Hindlimb muscle (tissue), 1 donor: ENCODE measurements around the gene PBX3. TPM values are rescaled to one million over a fixed set of nuclear protein-coding genes. Genes with fewer than 3 reads are reported as not detected.

Experiments used
- DNase-seq: peaks from one replicate; pipeline ENCODE4 v3.0.0-alpha.2; 2013
- polyA plus RNA-seq: library from polyadenylated mRNA; unstranded; fragments of 120-200 nt; gene quantifications from one replicate; pipeline ENCODE4 v1.2.1, GENCODE V29; 2013; ENCODE audit not compliant: insufficient read length

Gene PBX3
- polyA plus RNA-seq, 1 donor = 10.2 TPM

DNA sequence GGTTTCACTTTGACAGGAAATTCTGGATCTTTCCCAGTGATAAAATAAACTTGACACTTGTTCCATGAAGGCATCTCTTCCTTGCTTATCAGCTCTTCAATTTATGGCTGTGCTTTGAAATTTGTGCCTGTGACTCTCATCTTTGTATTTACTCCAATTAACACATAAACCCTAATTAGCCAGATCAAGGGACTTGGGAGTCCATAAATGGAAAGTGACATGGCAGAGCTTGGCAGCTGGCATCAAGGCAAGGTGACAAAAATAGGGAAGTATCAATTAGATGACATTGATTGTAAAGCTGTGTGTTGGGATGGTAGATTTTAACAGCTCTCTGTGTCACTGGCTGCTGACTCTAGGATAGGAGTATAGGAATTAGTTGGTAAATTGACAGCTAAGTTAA lies 133.9 kb downstream of the PBX3 start:
- DNase-seq = no peak

DNA sequence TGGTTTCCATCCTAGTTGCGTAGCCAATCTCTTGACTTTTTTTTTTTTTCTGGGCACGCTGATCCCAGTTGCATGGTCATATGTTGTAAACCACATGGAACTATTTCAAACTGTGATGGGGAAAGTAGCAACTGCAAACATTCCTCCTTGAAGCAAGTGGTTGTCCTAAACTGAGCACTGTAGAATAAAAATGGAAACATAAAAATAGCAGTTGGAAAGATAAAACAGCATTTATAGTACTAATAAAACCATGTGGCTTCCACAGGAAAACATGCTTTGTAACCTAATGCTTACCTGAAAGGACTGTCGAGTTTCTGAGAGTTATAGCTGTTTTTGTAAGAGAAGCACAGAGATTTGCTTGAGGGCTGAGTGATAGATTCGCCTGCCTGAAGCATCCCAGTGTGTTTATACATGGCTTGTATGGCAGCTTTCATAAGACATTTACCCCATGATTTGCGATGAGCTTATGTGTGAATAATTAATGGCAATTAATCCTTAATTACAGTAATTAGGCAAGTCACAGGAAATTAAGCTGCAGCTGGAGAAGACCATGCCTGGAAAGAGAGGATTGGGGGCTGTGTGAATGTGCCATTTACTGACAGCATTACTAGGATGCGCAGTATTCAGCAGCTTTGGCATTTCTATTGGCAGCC lies 136.5 kb downstream of the PBX3 start:
- DNase-seq = no peak

DNA sequence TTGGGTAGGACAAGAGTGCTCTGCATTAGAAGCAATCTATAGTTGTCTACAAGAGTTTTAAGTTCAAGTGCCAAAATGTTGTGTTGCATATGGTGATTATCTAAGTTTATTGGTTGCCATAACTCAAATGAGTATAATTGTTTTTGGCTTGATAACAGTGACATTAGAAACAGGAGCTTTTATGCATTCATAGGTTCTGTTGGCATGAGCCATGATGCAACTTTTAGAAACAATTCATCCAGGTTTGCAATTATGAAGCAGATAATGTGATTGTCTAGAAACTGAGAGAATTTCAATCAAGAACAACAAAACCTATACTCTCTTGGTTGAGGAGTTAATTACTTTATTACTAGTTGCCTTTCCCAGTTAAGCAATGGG lies 137.0 kb downstream of the PBX3 start:
- DNase-seq = no peak

DNA sequence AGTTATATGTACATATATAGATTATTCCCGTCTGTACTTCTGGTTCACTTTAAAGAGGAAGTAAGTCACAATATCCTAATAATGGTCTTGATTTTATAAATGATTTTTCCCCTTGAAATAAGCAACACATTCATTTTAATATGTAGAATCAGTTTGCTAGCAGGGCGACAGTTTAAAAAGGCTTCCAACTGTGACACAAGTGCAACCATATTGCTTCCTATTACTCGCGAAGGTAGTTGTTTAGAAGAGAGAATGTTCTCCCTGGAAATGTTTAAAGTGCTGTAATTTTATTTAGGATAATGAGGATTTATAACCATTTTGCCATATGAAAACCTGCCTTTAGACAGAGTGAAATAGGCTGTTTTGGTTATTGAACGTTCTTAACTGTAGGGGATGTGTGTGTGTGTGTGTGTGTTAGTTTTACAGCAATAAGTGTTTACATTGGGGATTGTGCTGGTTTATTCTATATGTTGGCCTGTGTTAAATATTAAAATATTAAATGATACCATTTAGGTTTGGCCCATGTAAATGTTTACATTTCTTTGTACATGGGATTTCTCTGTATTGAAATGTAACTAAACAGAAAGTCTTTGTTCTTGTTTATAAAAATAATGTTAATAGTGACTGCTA lies 138.3 kb downstream of the PBX3 start:
- DNase-seq = no peak

DNA sequence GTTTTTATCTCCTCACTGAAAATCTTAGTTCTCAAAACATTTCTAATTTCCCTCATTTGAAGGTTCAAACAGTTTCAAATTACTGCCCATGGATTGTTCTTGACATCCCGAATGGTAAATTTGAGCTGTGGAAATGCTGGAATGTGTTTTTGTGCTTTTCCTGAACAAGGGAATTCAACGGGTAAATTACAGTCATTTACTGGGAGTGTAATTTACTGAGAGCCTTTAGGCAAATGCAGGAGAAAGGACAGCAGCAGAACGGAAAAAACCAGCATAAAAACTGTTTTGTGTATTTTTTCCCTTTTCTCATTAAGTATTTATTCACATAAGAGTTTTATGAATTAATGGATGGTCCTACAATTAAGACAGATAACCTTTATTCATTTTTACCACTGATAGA lies 139.2 kb downstream of the PBX3 start:
- DNase-seq = no peak

DNA sequence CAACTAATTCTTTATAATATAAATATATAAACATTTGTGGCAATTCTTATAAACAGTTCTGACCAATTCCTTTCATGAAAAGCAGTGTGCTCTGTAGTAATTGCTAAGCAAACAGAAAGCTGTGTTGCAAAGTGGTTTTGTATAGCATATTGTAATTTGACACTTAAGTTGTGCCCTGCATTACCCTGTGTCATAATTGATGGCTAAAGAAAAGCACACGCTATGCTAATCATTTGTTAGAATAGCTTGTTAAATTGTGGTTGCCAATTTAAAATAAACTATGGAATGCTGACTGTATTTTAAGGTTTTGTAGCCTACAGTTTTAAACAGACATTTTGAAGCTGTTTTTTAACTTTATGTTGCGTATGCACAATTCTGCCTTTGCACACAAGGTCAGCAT lies 140.0 kb downstream of the PBX3 start:
- no peak for DNase-seq

DNA sequence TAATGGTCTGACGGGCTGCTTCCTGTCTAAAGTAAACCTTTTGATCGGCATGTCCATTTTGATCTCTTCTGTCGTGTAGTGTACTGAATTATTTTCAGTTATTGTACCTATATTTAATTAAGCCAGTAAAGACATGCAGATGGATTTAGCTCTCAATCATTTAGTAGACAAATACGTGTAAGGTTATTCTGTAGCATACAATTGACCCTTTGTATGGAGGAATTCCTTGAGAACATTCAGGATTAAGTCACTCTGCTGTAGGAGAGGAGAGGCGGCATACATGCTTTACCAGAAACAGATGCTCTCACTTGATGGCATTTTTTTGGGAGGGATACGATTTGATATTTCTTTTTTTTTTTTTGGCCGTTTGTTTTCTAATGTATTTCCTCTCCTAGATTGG lies 141.0 kb downstream of the PBX3 start:
- no peak for DNase-seq

DNA sequence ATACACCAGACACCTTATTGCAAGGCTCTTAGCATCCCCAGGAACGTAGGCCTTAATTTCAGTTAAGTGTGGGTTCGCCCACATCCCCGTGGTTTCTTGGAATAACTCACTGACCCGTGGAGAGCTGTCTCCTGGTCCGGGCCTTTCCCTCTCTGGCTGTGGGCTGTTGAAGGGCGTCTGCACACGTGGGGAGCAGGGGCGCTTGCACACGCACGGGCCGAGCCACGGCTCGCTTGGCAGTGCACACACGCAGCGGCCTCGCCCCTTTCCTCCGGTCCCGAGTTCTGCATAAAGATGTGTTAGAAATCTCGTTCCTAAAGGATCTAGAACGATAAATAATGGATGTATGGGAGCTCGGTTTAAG lies 141.9 kb downstream of the PBX3 start:
- DNase-seq = no peak

DNA sequence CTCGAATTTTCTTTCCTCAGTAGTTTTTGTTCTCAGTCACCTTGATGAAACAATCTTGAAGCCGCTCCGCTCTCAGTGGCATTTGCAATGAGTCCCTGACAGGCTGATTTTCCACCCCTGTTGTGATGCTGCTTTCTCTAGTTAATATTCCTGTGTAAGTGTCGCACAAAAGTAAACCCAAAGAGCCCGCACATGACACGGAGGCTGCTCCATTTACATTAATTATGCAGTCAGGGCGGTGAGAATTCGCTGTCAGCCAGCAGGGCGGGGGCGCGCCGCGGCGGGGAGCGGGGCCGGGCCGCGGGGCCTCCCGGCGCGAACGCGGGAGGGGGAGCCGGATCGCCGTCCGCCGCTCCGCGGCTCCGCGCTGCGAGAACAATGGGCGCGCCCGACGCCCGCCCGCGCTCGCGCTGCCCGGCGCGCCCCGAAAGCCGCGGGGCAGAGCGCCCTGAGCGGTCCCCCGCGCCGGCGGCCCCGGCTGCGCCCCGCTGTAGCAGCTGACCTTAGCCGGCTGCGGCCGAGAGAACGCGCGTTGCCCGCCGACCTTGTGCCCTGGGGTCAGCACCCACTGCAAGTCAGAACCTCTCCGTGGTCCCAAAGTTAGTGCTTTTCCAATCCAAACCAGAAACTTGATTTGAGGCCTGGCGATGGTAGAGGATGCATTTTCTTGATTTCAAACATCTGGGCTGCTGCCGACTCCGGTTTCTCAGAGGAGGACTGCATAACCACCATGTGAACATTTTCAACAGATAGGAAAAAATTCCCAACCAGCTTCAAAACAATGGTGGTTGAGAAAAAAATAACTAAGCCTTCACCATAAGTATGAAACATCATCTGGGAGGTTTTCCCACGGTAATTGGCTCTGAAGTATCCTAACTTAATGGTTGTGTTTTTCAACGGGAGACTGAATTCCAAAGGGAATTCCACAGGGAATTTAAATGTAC lies 142.6 kb downstream of the PBX3 start:
- no peak for DNase-seq

DNA sequence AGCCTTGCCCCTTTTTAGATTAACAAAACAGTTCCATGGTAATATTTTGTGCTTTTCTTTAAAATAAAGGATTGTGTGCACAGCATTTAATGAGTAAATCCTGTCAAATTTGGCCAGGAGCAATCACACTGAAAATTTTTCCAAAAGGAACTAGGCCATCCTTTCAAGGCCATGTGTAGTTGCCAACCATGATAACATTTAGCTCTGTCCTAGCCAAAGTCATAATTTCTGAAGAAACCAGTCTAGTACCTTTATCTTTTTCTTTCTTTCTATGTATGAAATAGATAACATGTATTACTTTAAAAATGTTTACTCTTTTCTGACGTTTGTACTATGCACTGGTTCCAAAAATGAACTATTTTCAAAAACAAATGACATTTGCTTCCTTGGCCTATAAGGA lies 143.7 kb downstream of the PBX3 start:
- no peak for DNase-seq

DNA sequence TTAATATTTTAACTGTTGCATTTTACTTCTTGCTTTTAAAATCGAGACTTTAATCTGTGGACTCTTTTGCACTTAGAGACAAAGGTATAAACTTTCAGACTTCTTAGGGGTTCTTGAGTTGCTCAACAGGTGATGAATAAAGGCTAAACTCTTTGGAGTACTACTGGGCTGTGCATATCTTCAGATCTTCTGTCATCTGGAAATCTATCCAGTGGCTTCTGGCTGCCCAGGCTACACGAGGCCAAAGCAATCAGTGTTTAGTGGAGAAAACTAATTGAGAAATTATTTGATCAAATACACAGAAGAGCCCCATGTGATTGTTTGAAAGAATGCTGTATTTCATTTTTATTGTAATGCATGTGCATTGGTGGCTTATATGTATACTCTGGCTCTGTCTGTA lies 146.1 kb downstream of the PBX3 start:
- no peak for DNase-seq

DNA sequence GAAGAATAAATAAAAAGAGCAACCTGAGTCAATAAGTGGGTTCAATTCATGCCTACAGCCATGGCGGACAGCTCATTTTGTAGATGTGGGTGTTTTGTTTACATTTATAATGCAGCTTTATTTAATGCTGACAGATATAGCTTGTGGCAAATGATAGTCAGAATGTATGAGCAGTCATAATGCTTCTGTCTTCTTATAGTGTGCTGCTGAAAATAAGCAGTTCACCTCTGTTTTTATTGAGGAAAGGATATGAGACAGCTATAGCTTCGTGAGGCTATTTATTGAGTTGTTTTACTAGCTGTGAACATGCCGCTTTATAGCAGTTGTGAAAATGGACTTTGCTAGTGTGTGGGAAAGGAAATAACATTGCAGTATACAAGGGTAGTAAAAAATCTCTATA lies 147.4 kb downstream of the PBX3 start:
- DNase-seq = no peak

DNA sequence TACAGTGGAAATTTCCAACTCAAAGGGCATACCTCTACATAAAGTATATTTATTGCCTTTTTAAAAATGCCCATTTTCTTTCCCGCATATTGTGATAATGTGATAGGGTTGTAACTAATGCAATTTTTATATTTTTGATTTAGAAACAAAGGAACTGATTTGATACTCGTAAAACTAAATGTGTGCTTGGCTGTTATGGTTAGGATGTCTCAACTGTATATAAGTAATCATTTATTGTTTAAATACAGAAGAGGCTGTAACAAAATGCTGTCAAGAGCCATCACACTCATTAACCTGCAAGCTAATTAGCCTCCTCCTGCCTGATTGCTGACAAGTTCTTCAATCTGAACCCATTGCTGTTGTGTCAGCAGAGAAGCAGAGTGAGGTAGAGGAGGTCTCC lies 149.2 kb downstream of the PBX3 start:
- DNase-seq = no peak

DNA sequence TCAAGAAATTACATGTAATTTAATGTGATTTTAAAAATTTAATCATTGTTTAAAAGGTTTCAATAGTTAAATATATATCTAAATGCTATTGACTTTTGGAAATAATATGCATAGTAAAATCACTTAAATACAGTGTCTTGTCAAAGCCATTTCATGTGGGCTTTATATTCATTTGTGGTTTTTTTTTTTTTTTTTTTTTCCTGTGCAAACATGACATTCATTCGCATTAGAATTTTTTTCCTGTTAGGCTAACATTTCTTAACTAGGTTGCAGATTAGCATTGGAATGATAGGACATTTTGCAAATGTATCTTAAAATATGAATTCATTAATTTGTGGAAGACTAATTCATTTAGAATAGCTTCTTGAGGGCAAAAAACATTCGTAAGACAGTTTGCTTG lies 149.8 kb downstream of the PBX3 start:
- DNase-seq = no peak

DNA sequence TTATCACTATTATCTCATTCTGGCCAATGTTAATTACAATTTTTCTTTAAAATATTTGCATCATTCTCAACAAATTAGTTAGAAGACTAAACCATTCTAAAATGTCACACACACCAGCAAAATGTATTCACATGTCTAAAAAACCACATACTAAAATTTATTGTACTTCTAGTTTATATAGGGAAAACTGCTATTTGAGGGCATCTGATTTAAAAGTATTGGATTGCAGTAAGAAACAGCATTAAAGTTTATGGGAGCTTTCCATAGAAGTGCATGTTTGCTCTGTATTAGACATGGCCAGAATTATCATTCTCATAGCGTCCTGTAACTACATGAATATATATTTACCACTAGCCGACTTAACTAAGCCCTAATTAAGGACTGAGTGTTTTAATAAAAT lies 150.3 kb downstream of the PBX3 start:
- no peak for DNase-seq

DNA sequence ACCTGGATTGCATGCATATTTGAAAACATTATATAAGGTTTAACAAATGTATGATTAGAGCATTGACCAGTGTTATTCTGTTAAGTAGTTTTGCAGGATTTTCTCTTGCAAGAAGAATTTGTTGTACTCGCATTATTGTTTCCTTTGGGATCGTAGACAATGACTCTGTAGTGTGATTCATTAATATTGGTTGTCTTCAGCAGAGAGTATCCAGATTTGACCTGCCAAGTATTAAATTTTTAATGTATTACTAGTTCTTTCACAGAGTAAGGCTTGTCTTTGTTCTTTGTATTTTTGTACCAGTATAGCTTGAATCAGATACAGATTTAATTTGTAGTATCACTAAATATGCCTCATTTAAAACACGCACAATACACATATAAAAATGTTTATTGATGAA lies 155.0 kb downstream of the PBX3 start:
- no peak for DNase-seq

DNA sequence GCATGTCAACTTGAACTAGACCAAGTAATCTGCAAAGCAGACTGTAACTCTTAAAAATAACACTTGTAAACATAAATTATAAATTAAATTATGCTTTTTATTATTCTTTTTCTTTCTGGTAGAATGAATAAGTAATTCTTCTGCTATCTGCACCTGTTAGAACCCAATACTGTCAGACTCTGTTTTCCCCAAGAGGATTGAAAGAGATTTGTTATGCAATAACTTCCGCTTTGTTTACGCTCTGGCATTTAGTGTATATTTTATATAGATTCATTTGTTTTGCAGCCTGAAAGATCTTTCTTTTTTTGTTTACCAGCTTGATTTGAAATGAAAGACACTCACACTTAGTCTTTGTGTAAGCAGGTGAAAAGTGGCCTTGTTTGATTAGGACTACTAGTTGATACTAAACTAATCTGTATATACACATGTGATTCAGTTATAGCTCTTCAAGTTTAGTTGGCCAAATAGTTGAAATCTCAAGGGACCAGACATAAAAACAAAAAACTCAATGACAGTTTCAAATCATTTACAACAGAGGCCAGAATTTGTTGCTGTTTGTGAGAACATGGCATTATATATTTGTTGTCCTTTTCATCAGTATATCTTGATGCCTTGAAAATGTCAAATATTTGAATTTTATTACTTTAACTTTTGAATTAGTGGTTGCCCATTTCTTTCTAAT lies 155.8 kb downstream of the PBX3 start:
- DNase-seq = no peak

DNA sequence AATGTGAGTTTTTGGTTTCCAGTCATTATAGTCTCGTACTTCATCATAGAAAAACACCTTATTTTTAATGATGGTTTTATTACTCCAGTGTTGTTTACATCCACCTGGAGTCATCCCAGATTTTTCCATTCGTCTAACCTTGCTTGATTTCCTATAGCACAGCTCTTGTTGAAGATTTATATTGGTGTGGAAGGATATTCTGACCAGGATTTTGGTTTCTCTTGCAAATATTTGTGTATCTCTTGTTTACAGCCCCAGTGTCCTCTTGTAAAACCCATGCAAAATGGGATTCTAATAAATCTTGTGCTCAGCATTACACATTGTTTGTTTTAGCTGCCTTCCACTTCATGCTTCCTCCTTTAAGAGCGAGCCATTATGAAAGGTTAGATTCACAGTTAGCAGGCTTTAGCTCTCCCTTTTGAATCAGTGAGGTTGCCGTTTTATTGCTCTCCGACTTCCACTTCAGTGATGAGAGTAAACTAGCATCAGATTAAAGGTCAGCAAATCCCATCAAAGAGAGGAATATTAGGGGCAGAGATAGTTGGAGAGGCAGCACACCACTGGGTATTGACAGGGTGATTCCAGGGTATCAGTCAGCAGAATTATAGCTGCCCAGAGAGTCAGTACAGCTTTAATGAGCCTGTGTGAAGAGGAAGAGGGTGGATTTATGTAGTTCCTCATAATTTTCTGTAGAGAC lies 157.1 kb downstream of the PBX3 start:
- no peak for DNase-seq

DNA sequence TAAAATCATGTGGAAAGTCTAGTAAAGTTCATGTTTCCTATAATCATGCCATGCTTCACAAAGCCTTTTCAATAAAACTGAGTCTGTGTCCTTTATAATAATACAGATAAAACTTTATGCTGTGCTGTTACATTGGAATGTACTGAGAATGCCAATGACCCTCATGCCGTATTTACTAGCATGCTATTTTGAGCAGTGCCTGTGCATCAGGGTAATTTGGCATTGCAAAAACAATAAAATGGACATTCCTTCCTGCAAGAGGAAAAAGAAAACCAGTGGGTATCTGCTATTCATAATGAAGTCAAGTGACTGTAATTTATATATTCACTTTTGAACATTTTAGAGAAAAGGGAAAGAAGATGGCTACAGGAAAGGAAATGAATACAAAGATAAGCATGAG lies 159.0 kb downstream of the PBX3 start:
- no peak for DNase-seq

DNA sequence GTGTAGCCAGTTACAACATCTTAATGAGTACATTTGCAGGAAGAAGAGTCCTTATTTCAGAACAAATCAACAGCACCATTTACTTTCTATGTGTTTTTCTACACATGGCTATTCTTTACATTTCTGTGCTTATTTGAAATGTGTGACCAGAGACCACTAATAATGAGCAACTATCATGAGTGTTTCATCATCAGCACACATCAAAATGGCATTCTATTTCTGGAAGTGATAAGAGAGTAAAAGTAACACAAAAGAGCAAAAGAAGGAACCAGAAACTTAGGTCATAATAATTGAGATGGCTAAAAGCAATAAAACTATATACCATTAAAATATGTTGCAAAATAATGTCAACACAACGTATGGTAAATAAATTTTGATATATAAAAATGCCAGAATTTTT lies 159.7 kb downstream of the PBX3 start:
- no peak for DNase-seq

DNA sequence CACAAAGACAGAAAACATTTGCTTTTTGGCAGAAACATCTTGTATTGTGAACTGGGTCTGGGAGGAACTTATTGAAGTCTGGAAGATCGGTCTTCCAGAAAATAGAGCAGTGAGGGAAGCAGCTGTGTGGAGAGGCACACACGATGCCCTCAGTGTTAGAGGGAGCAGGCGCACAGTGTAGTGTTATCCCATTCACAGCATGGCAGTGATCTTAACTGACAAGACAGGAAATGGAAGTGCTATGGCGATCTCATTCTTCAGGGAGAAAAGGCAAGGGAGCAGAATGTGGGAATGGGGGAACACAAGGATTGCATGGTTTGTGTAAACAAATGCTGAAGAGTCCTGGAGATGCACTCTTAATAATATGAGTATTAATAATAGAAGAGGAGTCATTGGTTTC lies 161.0 kb downstream of the PBX3 start:
- no peak for DNase-seq

DNA sequence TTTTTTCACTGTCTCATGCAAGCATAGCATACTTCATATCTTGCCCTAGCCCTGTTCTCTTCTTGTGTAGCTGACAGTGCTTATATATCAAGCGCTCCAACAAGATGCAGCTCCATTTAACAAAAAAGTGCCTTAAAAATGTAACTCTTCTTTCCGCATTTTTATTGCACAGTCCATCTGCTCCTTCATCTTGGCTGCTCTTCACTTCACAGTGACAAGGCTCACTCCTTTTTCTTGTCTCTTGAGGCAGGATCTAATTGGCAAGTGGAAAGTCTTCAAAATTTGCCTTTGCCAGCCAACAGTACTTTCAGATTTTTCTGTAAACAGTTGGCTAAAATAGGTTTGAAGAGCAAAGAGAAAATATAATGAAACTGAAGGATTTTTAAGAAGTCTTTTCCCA lies 161.8 kb downstream of the PBX3 start:
- no peak for DNase-seq

DNA sequence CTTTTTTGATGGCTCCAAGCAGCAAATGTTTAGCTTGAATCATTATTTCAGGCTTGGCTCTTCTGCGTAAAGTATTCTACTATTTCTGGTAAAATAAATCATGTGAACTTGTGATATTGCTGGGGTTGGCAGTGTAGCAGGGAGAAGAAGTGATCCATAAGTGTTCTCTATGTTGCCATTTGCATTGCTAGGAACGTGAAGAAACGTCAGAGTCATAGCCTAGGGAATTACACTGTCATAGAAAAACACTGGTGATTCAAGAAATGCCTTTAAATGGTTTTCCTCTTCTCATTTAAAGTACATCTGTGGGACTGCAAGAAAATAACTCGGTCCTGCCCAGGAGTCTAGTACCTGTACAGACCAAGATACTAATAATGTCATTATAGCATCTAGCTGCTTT lies 162.3 kb downstream of the PBX3 start:
- no peak for DNase-seq
